ENCODE measurements around the gene FOLH1.
"Not testable (repeated sequence)": the region's sequence is repeated elsewhere in the genome, so short reads cannot be mapped to it uniquely, and the experiment has no call there.

DNA sequence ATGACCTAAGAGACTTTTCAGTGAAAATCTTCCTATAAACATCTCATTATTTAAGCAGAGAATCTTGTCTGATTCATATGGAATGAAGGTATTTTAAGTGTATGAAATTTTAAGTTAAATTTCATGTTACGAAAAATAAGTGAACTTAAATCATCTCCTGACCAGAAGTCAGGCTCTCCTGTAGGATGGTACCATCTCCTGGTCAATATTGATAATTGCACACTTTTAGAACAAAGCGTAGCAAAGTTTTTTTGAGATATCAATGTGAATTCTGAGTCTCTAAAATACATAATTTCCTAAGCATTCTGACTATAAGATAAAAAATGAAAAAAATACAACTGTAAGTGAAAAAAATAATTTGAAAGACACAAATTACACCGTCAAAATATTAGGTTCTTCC lies 38.8 kb downstream of the FOLH1 start:
- not testable (repeated sequence) for TF ChIP-seq POLR2A (IDR thresholded peaks at IDR 0.05; ENCODE audit: low read depth, low read length); TAF1 (IDR thresholded peaks at IDR 0.05; ENCODE audit: borderline replicate concordance, low read depth, low read length); POLR2AphosphoS5 (IDR thresholded peaks at IDR 0.05; ENCODE audit: low read depth, low read length)
